K562 treated with DMSO at 1 percent for 48 hours (cell line): ENCODE data around the gene OTULINL. TPM values are rescaled to one million over a fixed set of nuclear protein-coding genes. Genes with fewer than 3 reads are reported as not detected.

Experiments used
- total RNA-seq: library from RNA; unstranded; fragments of 300-600 nt; gene quantifications from 2 replicates; pipeline ENCODE4 v1.2.3, GENCODE V29; 2022; ENCODE audit warnings: low replicate concordance; ENCODE audit errors: extremely low read depth

The OTULINL gene
- total RNA-seq: not detected in 2 replicates

GRCh38 chr5:14581106-14581890, at the start of gene OTULINL:
Gene OTULINL, plus strand, starts transcription at chr5:14581792. Its CDS starts 103 bp downstream, at chr5:14581895.

Other genes starting within 250 kb of the OTULINL start
- not detected in 2 replicates for gene OTULIN, start 82.9 kb downstream of the OTULINL start, total RNA-seq